ENCODE measurements around the gene AFF4.

AFF4 gene

DNA sequence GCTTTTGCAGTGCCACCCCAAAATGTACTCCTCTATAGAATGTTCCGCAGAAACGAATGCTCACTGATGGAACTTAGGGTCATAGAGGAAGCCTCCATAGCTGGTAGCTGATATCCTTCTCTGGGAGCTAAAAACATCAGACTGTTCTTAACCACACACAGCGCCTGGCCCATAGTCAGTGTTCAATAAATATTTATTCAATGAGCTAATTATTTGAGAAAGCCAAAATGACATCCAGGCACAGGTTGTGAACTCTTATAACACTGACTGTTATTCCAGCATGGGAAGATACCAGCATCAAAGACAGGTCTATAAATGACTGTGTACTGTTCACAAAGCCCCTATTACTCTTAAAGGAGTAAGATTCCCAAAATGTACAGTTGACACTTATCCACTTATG lies 110.1 kb downstream of the AFF4 start:
- Mint-ChIP-seq H3K27me3 (ENCODE audit: low read depth, poor library complexity) (peaks cover 19% of the 10 kb centered on the region), H3K9me3 (no peaks in the 10 kb centered on the region), H3K4me3 (no peak overlapping the region), H3K36me3 (ENCODE audit: low read depth) (no peaks in the 10 kb centered on the region), H3K27ac (no peak overlapping the region), H3K4me1 (no peaks in the 10 kb centered on the region)
- DNase-seq, result no peak
- TF ChIP-seq, protein P1, sequence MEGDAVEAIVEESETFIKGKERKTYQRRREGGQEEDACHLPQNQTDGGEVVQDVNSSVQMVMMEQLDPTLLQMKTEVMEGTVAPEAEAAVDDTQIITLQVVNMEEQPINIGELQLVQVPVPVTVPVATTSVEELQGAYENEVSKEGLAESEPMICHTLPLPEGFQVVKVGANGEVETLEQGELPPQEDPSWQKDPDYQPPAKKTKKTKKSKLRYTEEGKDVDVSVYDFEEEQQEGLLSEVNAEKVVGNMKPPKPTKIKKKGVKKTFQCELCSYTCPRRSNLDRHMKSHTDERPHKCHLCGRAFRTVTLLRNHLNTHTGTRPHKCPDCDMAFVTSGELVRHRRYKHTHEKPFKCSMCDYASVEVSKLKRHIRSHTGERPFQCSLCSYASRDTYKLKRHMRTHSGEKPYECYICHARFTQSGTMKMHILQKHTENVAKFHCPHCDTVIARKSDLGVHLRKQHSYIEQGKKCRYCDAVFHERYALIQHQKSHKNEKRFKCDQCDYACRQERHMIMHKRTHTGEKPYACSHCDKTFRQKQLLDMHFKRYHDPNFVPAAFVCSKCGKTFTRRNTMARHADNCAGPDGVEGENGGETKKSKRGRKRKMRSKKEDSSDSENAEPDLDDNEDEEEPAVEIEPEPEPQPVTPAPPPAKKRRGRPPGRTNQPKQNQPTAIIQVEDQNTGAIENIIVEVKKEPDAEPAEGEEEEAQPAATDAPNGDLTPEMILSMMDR (IDR thresholded peaks at IDR 0.05), result no peak

DNA sequence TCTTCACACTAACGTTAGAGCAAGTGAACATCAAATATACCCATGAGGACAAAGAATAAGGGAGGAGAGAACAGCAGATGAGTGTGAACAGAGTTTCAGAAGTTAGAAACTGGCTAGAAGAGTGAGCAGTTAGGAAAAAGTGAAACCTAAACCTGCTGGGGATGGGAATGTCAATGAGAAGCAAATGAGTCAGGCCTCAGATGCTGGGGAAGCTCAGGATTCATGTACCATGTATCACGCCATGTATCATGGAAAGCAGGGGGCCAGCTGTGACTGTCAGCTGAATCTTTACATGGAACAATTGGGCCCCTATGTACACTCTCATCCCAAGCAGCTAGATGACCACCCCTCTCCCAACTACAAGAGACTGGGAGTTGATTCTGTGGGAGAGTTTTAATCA lies 113.4 kb downstream of the AFF4 start:
- no peaks in the 10 kb centered on the region for H3K4me1 Mint-ChIP-seq
- TF ChIP-seq, protein P1 (IDR thresholded peaks at IDR 0.05), result no peak

DNA sequence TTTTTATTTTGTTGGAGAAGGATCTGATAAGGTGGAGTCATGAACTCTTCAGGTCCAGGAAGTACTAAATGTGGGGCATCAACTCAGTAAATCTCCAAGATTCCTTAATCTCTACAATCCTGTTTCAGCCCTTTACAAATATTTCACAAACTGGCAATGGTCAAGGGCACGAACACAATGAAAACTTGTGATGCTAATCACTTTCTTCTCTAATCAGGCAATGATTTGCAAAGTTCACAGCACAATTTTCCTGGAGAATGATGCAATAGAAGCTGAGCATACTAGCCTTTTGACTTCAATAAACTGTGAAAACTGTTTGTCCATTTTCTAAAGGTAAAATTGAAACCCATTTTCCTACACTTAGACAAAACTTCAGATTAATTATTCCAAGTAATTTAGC lies 114.1 kb downstream of the AFF4 start:
- TF ChIP-seq, protein P1 (IDR thresholded peaks at IDR 0.05), result no peak
- Mint-ChIP-seq H3K27me3 (ENCODE audit: low read depth, poor library complexity) (peaks cover 14% of the 10 kb centered on the region), H3K4me3 (no peak overlapping the region), H3K27ac (no peak overlapping the region), H3K36me3 (ENCODE audit: low read depth) (no peaks in the 10 kb centered on the region), H3K9me3 (no peaks in the 10 kb centered on the region), H3K4me1 (no peaks in the 10 kb centered on the region)
- DNase-seq, result no peak

More for the DNA sequence above, 113.4 kb downstream of the AFF4 start:
- H3K27ac Mint-ChIP-seq, result no peak overlapping the region
- H3K27me3 Mint-ChIP-seq (ENCODE audit: low read depth, poor library complexity), result peaks cover 14% of the 10 kb centered on the region
- no peaks in the 10 kb centered on the region for H3K9me3 Mint-ChIP-seq
- no peak overlapping the region for H3K4me3 Mint-ChIP-seq
- no peak for DNase-seq
- H3K36me3 Mint-ChIP-seq (ENCODE audit: low read depth), result no peaks in the 10 kb centered on the region

DNA sequence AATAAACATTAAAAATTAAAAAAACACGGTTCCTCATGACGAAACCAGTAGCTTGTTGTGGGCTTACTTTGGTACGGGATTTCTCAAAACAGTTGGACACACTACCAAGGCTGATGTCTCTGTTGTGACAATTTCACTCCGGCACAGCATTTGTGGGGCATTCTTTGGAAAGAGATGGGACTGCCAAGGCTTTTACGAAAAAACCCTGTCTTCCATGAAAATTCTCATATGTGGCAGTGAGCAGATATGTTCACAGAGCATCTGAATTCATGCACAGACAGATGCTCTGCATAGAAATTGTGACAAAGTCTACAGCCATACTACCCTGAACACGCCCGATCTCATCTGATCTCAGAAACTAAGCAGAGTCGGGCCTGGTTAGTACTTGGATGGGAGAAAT lies 115.2 kb downstream of the AFF4 start:
- Mint-ChIP-seq H3K4me1 (no peaks in the 10 kb centered on the region), H3K4me3 (no peak overlapping the region), H3K36me3 (ENCODE audit: low read depth) (no peaks in the 10 kb centered on the region), H3K27me3 (ENCODE audit: low read depth, poor library complexity) (peaks cover 14% of the 10 kb centered on the region), H3K27ac (no peak overlapping the region), H3K9me3 (no peaks in the 10 kb centered on the region)
- TF ChIP-seq, protein P1 (IDR thresholded peaks at IDR 0.05), result no peak
- DNase-seq, result no peak

DNA sequence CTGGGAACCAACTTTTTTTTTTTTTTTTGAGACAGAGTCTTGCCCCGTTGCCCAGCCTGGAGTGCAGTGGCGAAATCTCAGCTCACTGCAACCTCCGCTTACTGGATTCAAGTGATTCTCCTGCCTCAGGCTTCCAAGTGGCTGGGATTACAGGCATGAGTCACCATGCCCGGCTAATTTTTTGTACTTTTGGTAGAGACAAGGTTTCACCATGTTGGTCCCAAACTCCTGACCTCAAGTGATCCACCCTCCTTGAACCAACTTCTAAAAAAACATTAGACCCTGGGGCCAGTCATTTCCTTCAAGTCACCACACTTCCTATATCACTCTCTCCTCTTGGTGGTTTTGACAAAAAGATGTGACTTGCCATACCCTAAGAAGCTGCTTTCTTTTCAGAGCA lies 122.1 kb downstream of the AFF4 start:
- H3K36me3 Mint-ChIP-seq (ENCODE audit: low read depth), result no peaks in the 10 kb centered on the region
- no peak overlapping the region for H3K4me3 Mint-ChIP-seq
- no peak overlapping the region for H3K27ac Mint-ChIP-seq
- H3K9me3 Mint-ChIP-seq, result no peaks in the 10 kb centered on the region
- no peak for DNase-seq
- H3K27me3 Mint-ChIP-seq (ENCODE audit: low read depth, poor library complexity), result peaks cover 7% of the 10 kb centered on the region
- TF ChIP-seq, protein P1 (IDR thresholded peaks at IDR 0.05), result no peak
- peaks cover 33% of the 10 kb centered on the region for H3K4me1 Mint-ChIP-seq

DNA sequence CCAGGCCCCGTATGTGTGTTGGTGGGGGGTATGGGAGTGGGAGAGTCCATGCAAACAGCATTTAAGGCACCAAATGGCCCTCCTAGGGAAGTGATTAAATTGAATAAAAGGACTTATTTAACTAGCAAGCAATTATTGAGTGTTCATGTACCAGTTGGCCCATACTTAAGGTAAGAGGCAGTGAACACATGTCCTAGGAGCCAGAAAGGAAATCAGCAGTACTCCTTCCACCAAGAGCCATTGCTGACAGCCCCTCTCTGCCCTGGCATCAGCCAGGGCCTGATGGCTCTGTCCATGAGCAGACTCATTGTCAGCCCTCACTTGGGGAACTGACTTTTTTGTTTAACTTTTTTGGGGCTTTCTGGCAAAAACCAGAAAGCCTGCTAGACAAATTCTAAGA lies 122.5 kb downstream of the AFF4 start:
- H3K4me1 Mint-ChIP-seq, result peaks cover 33% of the 10 kb centered on the region
- H3K4me3 Mint-ChIP-seq, result no peak overlapping the region

More for the DNA sequence above, 122.5 kb downstream of the AFF4 start:
- H3K27ac Mint-ChIP-seq, result no peak overlapping the region
- no peaks in the 10 kb centered on the region for H3K9me3 Mint-ChIP-seq
- H3K36me3 Mint-ChIP-seq (ENCODE audit: low read depth), result no peaks in the 10 kb centered on the region
- TF ChIP-seq, protein P1 (IDR thresholded peaks at IDR 0.05), result no peak
- DNase-seq, result no peak
- H3K27me3 Mint-ChIP-seq (ENCODE audit: low read depth, poor library complexity), result peaks cover 3% of the 10 kb centered on the region
